ENCODE measurements around the gene KRTAP12-3.

The KRTAP12-3 gene

DNA sequence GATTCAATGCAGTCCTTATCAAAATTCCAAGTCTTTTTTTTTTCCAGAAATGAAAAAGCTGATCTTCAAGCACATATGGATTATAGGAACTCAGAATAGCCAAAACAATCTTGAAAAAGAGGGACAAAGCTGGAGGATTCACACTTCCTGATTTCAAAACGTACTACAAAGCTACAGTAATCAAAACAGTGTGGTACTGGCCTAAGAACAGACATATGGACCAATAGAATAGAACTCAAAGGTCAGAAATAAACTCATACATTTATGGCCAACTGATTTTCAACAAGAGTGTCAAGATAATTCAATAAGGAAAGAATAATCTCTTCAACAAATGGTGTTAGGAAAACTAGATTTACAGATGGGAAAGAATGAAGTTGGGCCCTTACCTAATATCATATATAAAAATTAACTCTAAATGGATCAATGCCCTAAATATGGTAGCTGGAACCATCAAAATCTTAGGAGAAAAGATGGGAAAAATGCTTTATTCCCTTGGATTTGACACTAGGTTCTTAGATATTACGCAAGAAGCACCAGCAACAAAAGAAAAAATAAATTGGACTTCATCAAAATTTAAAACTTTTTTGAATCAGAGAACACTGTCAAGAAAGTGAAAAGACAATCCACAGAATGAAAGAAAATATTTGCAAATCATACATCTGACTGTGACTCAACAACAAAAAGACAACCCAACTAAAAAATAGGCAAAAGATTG, 35.2 kb downstream of the KRTAP12-3 start:
- H3K4me2 ChIP-seq (ENCODE audit: insufficient read depth, low read length), result no peak overlapping the region
- H3K79me2 ChIP-seq (ENCODE audit: insufficient read depth, low read length), result no peaks in the 10 kb centered on the region
- no peaks in the 10 kb centered on the region; the same call in 1 of the 2 replicates for H4K20me1 ChIP-seq (ENCODE audit: insufficient read depth, low read length)
- H3K4me1 ChIP-seq (ENCODE audit: insufficient read depth, low read length), result no peaks in the 10 kb centered on the region
- no peak overlapping the region for H3K9ac ChIP-seq (ENCODE audit: low read depth, low read length)
- H3K27me3 ChIP-seq (ENCODE audit: insufficient read depth, low read length, poor library complexity), result no peaks in the 10 kb centered on the region
- H3K27ac ChIP-seq (ENCODE audit: low read length), result no peak overlapping the region
- ATAC-seq (ENCODE audit: insufficient read depth, low read depth), result no peak
- TF ChIP-seq EZH2 (IDR thresholded peaks at IDR 0.05; ENCODE audit: borderline replicate concordance, low read depth, low read length, severe bottlenecking), result no peak
- TF ChIP-seq, protein P1, sequence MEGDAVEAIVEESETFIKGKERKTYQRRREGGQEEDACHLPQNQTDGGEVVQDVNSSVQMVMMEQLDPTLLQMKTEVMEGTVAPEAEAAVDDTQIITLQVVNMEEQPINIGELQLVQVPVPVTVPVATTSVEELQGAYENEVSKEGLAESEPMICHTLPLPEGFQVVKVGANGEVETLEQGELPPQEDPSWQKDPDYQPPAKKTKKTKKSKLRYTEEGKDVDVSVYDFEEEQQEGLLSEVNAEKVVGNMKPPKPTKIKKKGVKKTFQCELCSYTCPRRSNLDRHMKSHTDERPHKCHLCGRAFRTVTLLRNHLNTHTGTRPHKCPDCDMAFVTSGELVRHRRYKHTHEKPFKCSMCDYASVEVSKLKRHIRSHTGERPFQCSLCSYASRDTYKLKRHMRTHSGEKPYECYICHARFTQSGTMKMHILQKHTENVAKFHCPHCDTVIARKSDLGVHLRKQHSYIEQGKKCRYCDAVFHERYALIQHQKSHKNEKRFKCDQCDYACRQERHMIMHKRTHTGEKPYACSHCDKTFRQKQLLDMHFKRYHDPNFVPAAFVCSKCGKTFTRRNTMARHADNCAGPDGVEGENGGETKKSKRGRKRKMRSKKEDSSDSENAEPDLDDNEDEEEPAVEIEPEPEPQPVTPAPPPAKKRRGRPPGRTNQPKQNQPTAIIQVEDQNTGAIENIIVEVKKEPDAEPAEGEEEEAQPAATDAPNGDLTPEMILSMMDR (IDR thresholded peaks at IDR 0.05; ENCODE audit: borderline replicate concordance, extremely low read depth, low read length, poor library complexity, severe bottlenecking), result no peak
- no peaks in the 10 kb centered on the region for H3K9me3 ChIP-seq (ENCODE audit: insufficient read depth, low read length, severe bottlenecking)
- no peak overlapping the region for H2AFZ ChIP-seq (ENCODE audit: low read depth, low read length)
- H3K4me3 ChIP-seq (ENCODE audit: low read depth in 1 of 2, low read length in 2 of 2), result no peak overlapping the region
- H3K36me3 ChIP-seq (ENCODE audit: insufficient read depth, low read length), result no peaks in the 10 kb centered on the region
- DNase-seq, result no peak

DNA sequence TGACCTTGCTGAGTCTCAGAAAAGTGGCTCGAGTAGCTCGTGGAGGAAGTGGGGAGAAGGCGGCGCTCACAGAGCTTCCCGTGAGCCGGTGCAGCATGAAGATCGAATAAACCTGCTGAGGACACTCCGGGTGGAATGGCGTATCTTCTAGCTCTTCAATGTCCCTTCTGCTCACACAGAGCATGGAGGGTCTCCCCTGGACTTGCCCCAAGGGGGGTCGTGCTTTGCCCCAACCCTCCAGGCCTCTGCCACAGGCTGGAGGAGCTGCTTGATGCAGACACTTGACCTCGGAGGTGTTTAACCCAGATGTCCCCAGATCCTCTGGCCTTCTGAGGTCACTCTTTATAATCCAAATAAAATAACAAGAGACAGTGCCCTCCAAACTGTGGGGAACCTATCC, 37.0 kb downstream of the KRTAP12-3 start:
- Histone ChIP-seq H3K9ac (ENCODE audit: low read depth, low read length) (no peak overlapping the region), H3K36me3 (ENCODE audit: insufficient read depth, low read length) (no peaks in the 10 kb centered on the region), H2AFZ (ENCODE audit: low read depth, low read length) (no peak overlapping the region), H3K27me3 (ENCODE audit: insufficient read depth, low read length, poor library complexity) (peaks cover under 1% of the 10 kb centered on the region), H3K27ac (ENCODE audit: low read length) (no peak overlapping the region), H3K79me2 (ENCODE audit: insufficient read depth, low read length) (no peaks in the 10 kb centered on the region), H3K9me3 (ENCODE audit: insufficient read depth, low read length, severe bottlenecking) (no peaks in the 10 kb centered on the region), H4K20me1 (ENCODE audit: insufficient read depth, low read length) (no peaks in the 10 kb centered on the region; the same call in 1 of the 2 replicates), H3K4me2 (ENCODE audit: insufficient read depth, low read length) (no peak overlapping the region), H3K4me1 (ENCODE audit: insufficient read depth, low read length) (no peaks in the 10 kb centered on the region), H3K4me3 (ENCODE audit: low read depth in 1 of 2, low read length in 2 of 2) (no peak overlapping the region)
- ATAC-seq (ENCODE audit: insufficient read depth, low read depth) (no peak), DNase-seq (no peak)
- TF ChIP-seq, protein P1 (IDR thresholded peaks at IDR 0.05; ENCODE audit: borderline replicate concordance, extremely low read depth, low read length, poor library complexity, severe bottlenecking), result no peak
- TF ChIP-seq EZH2 (IDR thresholded peaks at IDR 0.05; ENCODE audit: borderline replicate concordance, low read depth, low read length, severe bottlenecking), result no peak

DNA sequence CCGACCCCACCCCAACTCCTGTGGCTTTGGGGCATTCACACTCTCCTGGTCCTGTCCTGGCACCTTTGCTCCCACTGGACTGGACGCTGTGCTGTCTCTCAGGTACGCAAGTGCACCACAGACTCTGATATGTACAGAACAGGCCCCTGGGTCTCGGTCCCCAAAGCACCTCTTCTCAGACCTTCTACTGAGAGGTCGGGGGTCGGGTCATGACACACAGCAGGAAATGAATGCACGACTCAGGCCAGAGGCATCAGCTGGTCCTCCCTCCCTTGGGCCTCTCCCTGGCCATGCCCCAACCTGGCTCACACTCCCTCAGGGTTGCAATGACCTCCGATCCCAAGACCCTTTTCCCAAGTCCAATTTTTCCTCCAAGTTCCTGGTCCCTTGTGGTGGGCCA, 37.5 kb downstream of the KRTAP12-3 start:
- Histone ChIP-seq H3K79me2 (ENCODE audit: insufficient read depth, low read length) (no peaks in the 10 kb centered on the region), H3K9me3 (ENCODE audit: insufficient read depth, low read length, severe bottlenecking) (no peaks in the 10 kb centered on the region), H3K9ac (ENCODE audit: low read depth, low read length) (no peak overlapping the region), H3K4me3 (ENCODE audit: low read depth in 1 of 2, low read length in 2 of 2) (no peak overlapping the region), H3K4me2 (ENCODE audit: insufficient read depth, low read length) (no peak overlapping the region), H3K4me1 (ENCODE audit: insufficient read depth, low read length) (no peaks in the 10 kb centered on the region), H4K20me1 (ENCODE audit: insufficient read depth, low read length) (no peaks in the 10 kb centered on the region; the same call in 1 of the 2 replicates), H2AFZ (ENCODE audit: low read depth, low read length) (no peak overlapping the region), H3K36me3 (ENCODE audit: insufficient read depth, low read length) (no peaks in the 10 kb centered on the region), H3K27me3 (ENCODE audit: insufficient read depth, low read length, poor library complexity) (peaks cover 4% of the 10 kb centered on the region), H3K27ac (ENCODE audit: low read length) (no peak overlapping the region)
- no peak for ATAC-seq (ENCODE audit: insufficient read depth, low read depth)
- no peak for TF ChIP-seq EZH2 (IDR thresholded peaks at IDR 0.05; ENCODE audit: borderline replicate concordance, low read depth, low read length, severe bottlenecking)
- TF ChIP-seq, protein P1 (IDR thresholded peaks at IDR 0.05; ENCODE audit: borderline replicate concordance, extremely low read depth, low read length, poor library complexity, severe bottlenecking), result no peak
- no peak for DNase-seq

Measured in DND-41 (cell line).